ENCODE data around the gene RCBTB1.

DNA sequence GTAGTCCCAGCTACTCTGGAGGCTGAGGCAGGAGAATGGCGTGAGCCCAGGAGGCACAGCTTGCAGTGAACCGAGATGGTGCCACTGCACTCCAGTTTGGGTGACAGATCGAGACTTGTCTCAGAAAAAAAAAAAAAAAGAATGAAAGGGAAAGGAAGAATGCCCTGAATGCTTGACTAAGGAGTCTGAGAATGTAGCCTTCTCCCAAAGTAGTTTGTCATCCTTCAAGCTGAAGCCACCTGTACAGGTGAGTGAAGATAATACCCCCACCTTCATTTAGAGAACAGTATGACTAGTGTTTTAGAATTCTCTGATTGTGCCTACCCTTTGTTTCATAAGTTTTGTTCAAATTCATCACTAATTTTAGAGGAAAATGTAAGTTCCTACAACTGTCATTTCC lies 5.9 kb downstream of the RCBTB1 start:
- TF ChIP-seq, protein P1, sequence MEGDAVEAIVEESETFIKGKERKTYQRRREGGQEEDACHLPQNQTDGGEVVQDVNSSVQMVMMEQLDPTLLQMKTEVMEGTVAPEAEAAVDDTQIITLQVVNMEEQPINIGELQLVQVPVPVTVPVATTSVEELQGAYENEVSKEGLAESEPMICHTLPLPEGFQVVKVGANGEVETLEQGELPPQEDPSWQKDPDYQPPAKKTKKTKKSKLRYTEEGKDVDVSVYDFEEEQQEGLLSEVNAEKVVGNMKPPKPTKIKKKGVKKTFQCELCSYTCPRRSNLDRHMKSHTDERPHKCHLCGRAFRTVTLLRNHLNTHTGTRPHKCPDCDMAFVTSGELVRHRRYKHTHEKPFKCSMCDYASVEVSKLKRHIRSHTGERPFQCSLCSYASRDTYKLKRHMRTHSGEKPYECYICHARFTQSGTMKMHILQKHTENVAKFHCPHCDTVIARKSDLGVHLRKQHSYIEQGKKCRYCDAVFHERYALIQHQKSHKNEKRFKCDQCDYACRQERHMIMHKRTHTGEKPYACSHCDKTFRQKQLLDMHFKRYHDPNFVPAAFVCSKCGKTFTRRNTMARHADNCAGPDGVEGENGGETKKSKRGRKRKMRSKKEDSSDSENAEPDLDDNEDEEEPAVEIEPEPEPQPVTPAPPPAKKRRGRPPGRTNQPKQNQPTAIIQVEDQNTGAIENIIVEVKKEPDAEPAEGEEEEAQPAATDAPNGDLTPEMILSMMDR (IDR thresholded peaks at IDR 0.05): no peak
- no peak for TF ChIP-seq POLR2AphosphoS5 (IDR thresholded peaks at IDR 0.05; ENCODE audit: low read depth, low read length)
- no peak for TF ChIP-seq GATA2 (CRISPR knock-in tag; IDR thresholded peaks at IDR 0.05)
- TF ChIP-seq, protein P2, sequence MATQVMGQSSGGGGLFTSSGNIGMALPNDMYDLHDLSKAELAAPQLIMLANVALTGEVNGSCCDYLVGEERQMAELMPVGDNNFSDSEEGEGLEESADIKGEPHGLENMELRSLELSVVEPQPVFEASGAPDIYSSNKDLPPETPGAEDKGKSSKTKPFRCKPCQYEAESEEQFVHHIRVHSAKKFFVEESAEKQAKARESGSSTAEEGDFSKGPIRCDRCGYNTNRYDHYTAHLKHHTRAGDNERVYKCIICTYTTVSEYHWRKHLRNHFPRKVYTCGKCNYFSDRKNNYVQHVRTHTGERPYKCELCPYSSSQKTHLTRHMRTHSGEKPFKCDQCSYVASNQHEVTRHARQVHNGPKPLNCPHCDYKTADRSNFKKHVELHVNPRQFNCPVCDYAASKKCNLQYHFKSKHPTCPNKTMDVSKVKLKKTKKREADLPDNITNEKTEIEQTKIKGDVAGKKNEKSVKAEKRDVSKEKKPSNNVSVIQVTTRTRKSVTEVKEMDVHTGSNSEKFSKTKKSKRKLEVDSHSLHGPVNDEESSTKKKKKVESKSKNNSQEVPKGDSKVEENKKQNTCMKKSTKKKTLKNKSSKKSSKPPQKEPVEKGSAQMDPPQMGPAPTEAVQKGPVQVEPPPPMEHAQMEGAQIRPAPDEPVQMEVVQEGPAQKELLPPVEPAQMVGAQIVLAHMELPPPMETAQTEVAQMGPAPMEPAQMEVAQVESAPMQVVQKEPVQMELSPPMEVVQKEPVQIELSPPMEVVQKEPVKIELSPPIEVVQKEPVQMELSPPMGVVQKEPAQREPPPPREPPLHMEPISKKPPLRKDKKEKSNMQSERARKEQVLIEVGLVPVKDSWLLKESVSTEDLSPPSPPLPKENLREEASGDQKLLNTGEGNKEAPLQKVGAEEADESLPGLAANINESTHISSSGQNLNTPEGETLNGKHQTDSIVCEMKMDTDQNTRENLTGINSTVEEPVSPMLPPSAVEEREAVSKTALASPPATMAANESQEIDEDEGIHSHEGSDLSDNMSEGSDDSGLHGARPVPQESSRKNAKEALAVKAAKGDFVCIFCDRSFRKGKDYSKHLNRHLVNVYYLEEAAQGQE (IDR thresholded peaks at IDR 0.05; ENCODE audit: low read depth, low read length): no peak
- TF ChIP-seq YY1 (IDR thresholded peaks at IDR 0.05; ENCODE audit: low read depth): no peak
- TF ChIP-seq SMC3 (IDR thresholded peaks at IDR 0.05; ENCODE audit: low read depth, low read length): no peak
- no peak for TF ChIP-seq RXRA (IDR thresholded peaks at IDR 0.05; ENCODE audit: borderline replicate concordance, low read depth)
- TF ChIP-seq EP300 (IDR thresholded peaks at IDR 0.05; ENCODE audit: borderline replicate concordance in 1 of 2, low read depth in 1 of 2, low read length in 1 of 2): no peak
